Measurements from ENCODE around the gene LRRC55. TPM values are rescaled to one million over a fixed set of nuclear protein-coding genes. Genes with fewer than 3 reads are reported as not detected.

Gene LRRC55
- total RNA-seq, 1 experiment from 2014 or later: not detected

DNA sequence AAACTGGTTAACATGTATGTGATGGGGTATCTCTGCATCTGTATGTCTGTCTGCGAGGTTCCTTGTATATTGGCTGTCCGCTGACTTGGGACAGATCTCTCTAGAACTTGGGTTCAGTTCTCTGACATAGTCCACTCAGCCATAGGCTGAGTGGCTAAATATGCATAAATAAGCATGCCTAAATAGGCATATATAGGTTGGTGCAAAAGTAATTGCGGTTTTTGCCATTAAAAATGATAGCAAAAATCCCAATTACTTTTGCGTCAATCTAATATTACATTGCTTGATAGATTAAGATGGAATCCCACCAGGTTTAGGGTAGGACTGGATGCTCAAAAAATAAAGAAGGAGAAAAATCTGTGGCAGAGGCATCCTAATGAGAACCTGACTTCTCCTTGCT, 8.8 kb downstream of the LRRC55 start:
- H3K36me3 ChIP-seq (ENCODE audit: control insufficient read depth in 1 of 2, insufficient read depth in 2 of 2, low read length in 2 of 2): no peaks in the 10 kb centered on the region
- ATAC-seq (no peak), DNase-seq (ENCODE audit: low read depth, low spot score) (no peak)
- H3K9me2 ChIP-seq (ENCODE audit: insufficient read depth): no peaks in the 10 kb centered on the region
- ChIA-PET RAD21 (ENCODE audit: low non-redundant PET in 1 of 2, low total read pairs in 2 of 2, uncharacterized antibody in 2 of 2, unreplicated experiment in 2 of 2) (no interaction called here), CTCF (no interaction called here), POLR2A (no interaction called here)
- no peaks in the 10 kb centered on the region for H4K20me1 ChIP-seq (ENCODE audit: insufficient read depth)
- H3K9me3 ChIP-seq (ENCODE audit: control insufficient read depth in 1 of 2, insufficient read depth in 1 of 2, low read depth in 1 of 2, low read length in 2 of 2): no peaks in the 10 kb centered on the region
- H3K27ac ChIP-seq (ENCODE audit: low read depth, low read length): no peak overlapping the region
- no peak overlapping the region for H3K4me2 ChIP-seq (ENCODE audit: low read length)
- H3K27me3 ChIP-seq (ENCODE audit: insufficient read depth, low read length): 0 out of 2 replicates have a peak, but pooled peaks cover 22% of the 10 kb centered on the region
- no peak overlapping the region for H2AFZ ChIP-seq (ENCODE audit: low read depth, low read length, poor library complexity, severe bottlenecking)
- no TSS peak for BruUV-seq (replicated peaks)
- intact Hi-C loops (cut with micrococcal nuclease): no loop called here
- H3K4me1 ChIP-seq (ENCODE audit: control insufficient read depth in 1 of 2, insufficient read depth in 2 of 2, low read length in 2 of 2): no peaks in the 10 kb centered on the region
- H3K79me2 ChIP-seq (ENCODE audit: insufficient read depth, low read length): no peaks in the 10 kb centered on the region
- TF ChIP-seq CBX3 (IDR thresholded peaks at IDR 0.05; ENCODE audit: low read depth): no peak
- no peak for TF ChIP-seq CEBPB (IDR thresholded peaks at IDR 0.05; ENCODE audit: low read depth)
- TF ChIP-seq EGR1 (IDR thresholded peaks at IDR 0.05; ENCODE audit: low read depth): no peak
- TF ChIP-seq ZNF274 (IDR thresholded peaks at IDR 0.05; ENCODE audit: low read depth, low read length): no peak
- no peak overlapping the region for H3K9ac ChIP-seq (ENCODE audit: low read length)
- no peak overlapping the region for H3K4me3 ChIP-seq (replicated peaks in 1 of 2; ENCODE audit: low read depth in 1 of 2, low read length in 2 of 2)

GRCh38 chr11:57191311-57192219, 9.8 kb downstream of the LRRC55 start:
- Histone ChIP-seq H3K4me2 (ENCODE audit: low read length) (no peak overlapping the region), H2AFZ (ENCODE audit: low read depth, low read length, poor library complexity, severe bottlenecking) (no peak overlapping the region), H3K79me2 (ENCODE audit: insufficient read depth, low read length) (no peaks in the 10 kb centered on the region), H3K9ac (ENCODE audit: low read length) (no peak overlapping the region), H3K9me2 (ENCODE audit: insufficient read depth) (no peaks in the 10 kb centered on the region), H4K20me1 (ENCODE audit: insufficient read depth) (no peaks in the 10 kb centered on the region), H3K4me1 (ENCODE audit: control insufficient read depth in 1 of 2, insufficient read depth in 2 of 2, low read length in 2 of 2) (no peaks in the 10 kb centered on the region), H3K9me3 (ENCODE audit: control insufficient read depth in 1 of 2, insufficient read depth in 1 of 2, low read depth in 1 of 2, low read length in 2 of 2) (no peaks in the 10 kb centered on the region), H3K36me3 (ENCODE audit: control insufficient read depth in 1 of 2, insufficient read depth in 2 of 2, low read length in 2 of 2) (no peaks in the 10 kb centered on the region), H3K27me3 (ENCODE audit: insufficient read depth, low read length) (0 out of 2 replicates have a peak, but pooled peaks cover 22% of the 10 kb centered on the region), H3K27ac (ENCODE audit: low read depth, low read length) (no peak overlapping the region), H3K4me3 (replicated peaks in 1 of 2; ENCODE audit: low read depth in 1 of 2, low read length in 2 of 2) (no peak overlapping the region)
- POLR2A ChIA-PET: no interaction called here
- RAD21 ChIA-PET (ENCODE audit: low non-redundant PET in 1 of 2, low total read pairs in 2 of 2, uncharacterized antibody in 2 of 2, unreplicated experiment in 2 of 2): no interaction called here
- ATAC-seq: no peak
- intact Hi-C loops (cut with micrococcal nuclease): no loop called here
- DNase-seq (ENCODE audit: low read depth, low spot score): no peak
- CTCF ChIA-PET: no interaction called here
- BruUV-seq (replicated peaks): no TSS peak
- TF ChIP-seq TCF7L2 (IDR thresholded peaks at IDR 0.05; ENCODE audit: borderline replicate concordance, extremely low read depth, insufficient read depth, insufficient read length) (no peak), POLR2AphosphoS5 (IDR thresholded peaks at IDR 0.05; ENCODE audit: low read depth, low read length) (no peak), EZH2phosphoT487 (IDR thresholded peaks at IDR 0.05; ENCODE audit: borderline replicate concordance) (no peak), CBX3 (IDR thresholded peaks at IDR 0.05; ENCODE audit: low read depth) (no peak), YY1 (IDR thresholded peaks at IDR 0.05; ENCODE audit: extremely low read depth, insufficient replicate concordance, low read depth, low read length) (no peak), ZFX (IDR thresholded peaks at IDR 0.05) (no peak), ATF3 (IDR thresholded peaks at IDR 0.05) (no peak), FOSL1 (IDR thresholded peaks at IDR 0.05; ENCODE audit: low read depth) (no peak), ELF1 (IDR thresholded peaks at IDR 0.05; ENCODE audit: borderline replicate concordance, low read depth) (no peak)
- TF ChIP-seq, protein P1, sequence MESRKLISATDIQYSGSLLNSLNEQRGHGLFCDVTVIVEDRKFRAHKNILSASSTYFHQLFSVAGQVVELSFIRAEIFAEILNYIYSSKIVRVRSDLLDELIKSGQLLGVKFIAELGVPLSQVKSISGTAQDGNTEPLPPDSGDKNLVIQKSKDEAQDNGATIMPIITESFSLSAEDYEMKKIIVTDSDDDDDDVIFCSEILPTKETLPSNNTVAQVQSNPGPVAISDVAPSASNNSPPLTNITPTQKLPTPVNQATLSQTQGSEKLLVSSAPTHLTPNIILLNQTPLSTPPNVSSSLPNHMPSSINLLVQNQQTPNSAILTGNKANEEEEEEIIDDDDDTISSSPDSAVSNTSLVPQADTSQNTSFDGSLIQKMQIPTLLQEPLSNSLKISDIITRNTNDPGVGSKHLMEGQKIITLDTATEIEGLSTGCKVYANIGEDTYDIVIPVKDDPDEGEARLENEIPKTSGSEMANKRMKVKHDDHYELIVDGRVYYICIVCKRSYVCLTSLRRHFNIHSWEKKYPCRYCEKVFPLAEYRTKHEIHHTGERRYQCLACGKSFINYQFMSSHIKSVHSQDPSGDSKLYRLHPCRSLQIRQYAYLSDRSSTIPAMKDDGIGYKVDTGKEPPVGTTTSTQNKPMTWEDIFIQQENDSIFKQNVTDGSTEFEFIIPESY (IDR thresholded peaks at IDR 0.05; ENCODE audit: extremely low read depth, insufficient replicate concordance, low read length): no peak
- TF ChIP-seq, protein P2, sequence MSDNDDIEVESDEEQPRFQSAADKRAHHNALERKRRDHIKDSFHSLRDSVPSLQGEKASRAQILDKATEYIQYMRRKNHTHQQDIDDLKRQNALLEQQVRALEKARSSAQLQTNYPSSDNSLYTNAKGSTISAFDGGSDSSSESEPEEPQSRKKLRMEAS (IDR thresholded peaks at IDR 0.05): no peak
- TF ChIP-seq, protein P3, sequence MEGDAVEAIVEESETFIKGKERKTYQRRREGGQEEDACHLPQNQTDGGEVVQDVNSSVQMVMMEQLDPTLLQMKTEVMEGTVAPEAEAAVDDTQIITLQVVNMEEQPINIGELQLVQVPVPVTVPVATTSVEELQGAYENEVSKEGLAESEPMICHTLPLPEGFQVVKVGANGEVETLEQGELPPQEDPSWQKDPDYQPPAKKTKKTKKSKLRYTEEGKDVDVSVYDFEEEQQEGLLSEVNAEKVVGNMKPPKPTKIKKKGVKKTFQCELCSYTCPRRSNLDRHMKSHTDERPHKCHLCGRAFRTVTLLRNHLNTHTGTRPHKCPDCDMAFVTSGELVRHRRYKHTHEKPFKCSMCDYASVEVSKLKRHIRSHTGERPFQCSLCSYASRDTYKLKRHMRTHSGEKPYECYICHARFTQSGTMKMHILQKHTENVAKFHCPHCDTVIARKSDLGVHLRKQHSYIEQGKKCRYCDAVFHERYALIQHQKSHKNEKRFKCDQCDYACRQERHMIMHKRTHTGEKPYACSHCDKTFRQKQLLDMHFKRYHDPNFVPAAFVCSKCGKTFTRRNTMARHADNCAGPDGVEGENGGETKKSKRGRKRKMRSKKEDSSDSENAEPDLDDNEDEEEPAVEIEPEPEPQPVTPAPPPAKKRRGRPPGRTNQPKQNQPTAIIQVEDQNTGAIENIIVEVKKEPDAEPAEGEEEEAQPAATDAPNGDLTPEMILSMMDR (IDR thresholded peaks at IDR 0.05 in 2 of 3, conservative IDR thresholded peaks at IDR 0.05 in 1 of 3; ENCODE audit: borderline replicate concordance in 1 of 3, insufficient read depth in 1 of 3, low read depth in 2 of 3, low read length in 2 of 3): no peak
